SU-DHL-6 (cell line): Measurements from ENCODE around the gene TCF21.

Experiments
- H2AFZ ChIP-seq: fragments of 200-600 bp; sonication (generic); 2 replicates; pipeline ENCODE4 v1.6.1; 2014; ENCODE audit warnings: low read depth, mild to moderate bottlenecking, moderate library complexity, mixed read lengths, antibody characterized with exemption, low read length; ENCODE audit not compliant: severe bottlenecking
- H3F3A ChIP-seq: fragments of 200-600 bp; shearing (Covaris generic); 2 replicates; pipeline ENCODE4 v1.6.0; 2016; ENCODE audit warnings: antibody characterized with exemption, mild to moderate bottlenecking; ENCODE audit not compliant: insufficient read depth
- H3K27ac ChIP-seq: fragments of 200-600 bp; sonication (generic); 2 replicates; pipeline ENCODE4 v1.5.1; 2016; ENCODE audit warnings: low read depth, mild to moderate bottlenecking, low read length, moderate library complexity, mixed read lengths
- H3K27me3 ChIP-seq: fragments of 200-600 bp; sonication (generic), shearing (Covaris generic); 2 replicates; pipeline ENCODE4 v1.6.0; 2014; ENCODE audit warnings: mild to moderate bottlenecking, low read length
- H3K36me3 ChIP-seq: fragments of 200-600 bp; sonication (generic); 2 replicates; pipeline ENCODE4 v1.6.1; 2014; ENCODE audit warnings: mild to moderate bottlenecking, low read length, mixed read lengths
- H3K4me2 ChIP-seq: fragments of 300-600, 200-600 bp; shearing (Covaris generic), sonication (generic); 2 replicates; pipeline ENCODE4 v1.6.0; 2014; ENCODE audit warnings: low read length, low read depth, mild to moderate bottlenecking; ENCODE audit not compliant: poor library complexity, severe bottlenecking
- H3K4me3 ChIP-seq: fragments of 200-600 bp; sonication (generic); 2 replicates; pipeline ENCODE4 v1.5.1; 2014; ENCODE audit warnings: antibody characterized with exemption, low read length, mild to moderate bottlenecking, mixed read lengths; ENCODE audit not compliant: insufficient read depth, poor library complexity, severe bottlenecking
- H3K79me2 ChIP-seq: fragments of 200-600 bp; sonication (generic); 2 replicates; pipeline ENCODE4 v1.6.1; 2014; ENCODE audit warnings: mild to moderate bottlenecking, low read length, moderate library complexity; ENCODE audit not compliant: insufficient read depth
- H3K9ac ChIP-seq: fragments of 200-600 bp; sonication (generic); 2 replicates; pipeline ENCODE4 v1.7.0; 2014; ENCODE audit warnings: mild to moderate bottlenecking, low read length
- H3K9me2 ChIP-seq: fragments of 200-600 bp; sonication (generic); replicated peaks from 2 replicates; pipeline ENCODE4 v1.6.1; 2014; ENCODE audit warnings: low read length; ENCODE audit not compliant: insufficient read depth
- H3K9me3 ChIP-seq: fragments of 200-600 bp; sonication (generic); 2 replicates; pipeline ENCODE4 v1.6.1; 2014; ENCODE audit warnings: low read length, mixed read lengths; ENCODE audit not compliant: insufficient read depth
- H4K20me1 ChIP-seq: fragments of 200-600 bp; sonication (generic); 2 replicates; pipeline ENCODE4 v1.6.1; 2014; ENCODE audit warnings: low read depth, mild to moderate bottlenecking, antibody characterized with exemption, low read length, moderate library complexity, mixed read lengths
- EZH2phosphoT487 ChIP-seq: fragments of 200-600 bp; sonication (generic), shearing (Covaris generic); conservative IDR thresholded peaks from 2 replicates; pipeline ENCODE4 v1.6.1; 2018; ENCODE audit warnings: mild to moderate bottlenecking, antibody characterized with exemption, low read length, moderate library complexity, mixed read lengths
- TF ChIP-seq, protein P1 (sequence below): fragments of 200-600 bp; sonication (generic); IDR thresholded peaks from one replicate; pipeline ENCODE4 v1.5.1; 2017; ENCODE audit warnings: antibody characterized with exemption, mild to moderate bottlenecking, low read length, moderate library complexity; ENCODE audit not compliant: insufficient read depth, poor library complexity, severe bottlenecking

Gene TCF21

DNA sequence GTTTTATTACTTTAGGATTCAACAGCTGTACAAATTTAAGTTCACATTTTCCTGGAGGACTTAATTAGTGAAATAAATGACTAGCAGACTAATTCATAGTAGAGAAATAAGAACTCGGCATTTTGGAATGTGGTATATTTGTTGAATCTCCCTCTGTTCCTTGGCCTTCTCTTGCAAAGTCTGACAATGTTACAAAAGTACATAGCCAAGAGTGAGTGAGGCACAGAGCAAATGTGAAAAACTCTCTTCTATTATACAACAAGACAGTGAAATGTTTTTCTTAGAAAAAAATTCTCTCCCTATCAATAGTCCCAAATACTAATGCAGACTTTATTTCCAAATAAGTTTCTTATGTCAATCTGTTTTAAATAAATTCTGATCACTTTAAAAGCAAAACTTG is 44.2 kb upstream of the TCF21 start:
- no peak overlapping the region for H3K27ac ChIP-seq
- no peaks in the 10 kb centered on the region for H3K79me2 ChIP-seq
- H3K4me3 ChIP-seq, result no peak overlapping the region
- no peak overlapping the region for H3K4me2 ChIP-seq
- H4K20me1 ChIP-seq, result no peaks in the 10 kb centered on the region
- no peaks in the 10 kb centered on the region for H3K9me3 ChIP-seq
- H3K9ac ChIP-seq, result no peak overlapping the region
- H3F3A ChIP-seq, result no peaks in the 10 kb centered on the region
- no peak overlapping the region for H2AFZ ChIP-seq
- TF ChIP-seq EZH2phosphoT487, result no peak
- TF ChIP-seq, protein P1, sequence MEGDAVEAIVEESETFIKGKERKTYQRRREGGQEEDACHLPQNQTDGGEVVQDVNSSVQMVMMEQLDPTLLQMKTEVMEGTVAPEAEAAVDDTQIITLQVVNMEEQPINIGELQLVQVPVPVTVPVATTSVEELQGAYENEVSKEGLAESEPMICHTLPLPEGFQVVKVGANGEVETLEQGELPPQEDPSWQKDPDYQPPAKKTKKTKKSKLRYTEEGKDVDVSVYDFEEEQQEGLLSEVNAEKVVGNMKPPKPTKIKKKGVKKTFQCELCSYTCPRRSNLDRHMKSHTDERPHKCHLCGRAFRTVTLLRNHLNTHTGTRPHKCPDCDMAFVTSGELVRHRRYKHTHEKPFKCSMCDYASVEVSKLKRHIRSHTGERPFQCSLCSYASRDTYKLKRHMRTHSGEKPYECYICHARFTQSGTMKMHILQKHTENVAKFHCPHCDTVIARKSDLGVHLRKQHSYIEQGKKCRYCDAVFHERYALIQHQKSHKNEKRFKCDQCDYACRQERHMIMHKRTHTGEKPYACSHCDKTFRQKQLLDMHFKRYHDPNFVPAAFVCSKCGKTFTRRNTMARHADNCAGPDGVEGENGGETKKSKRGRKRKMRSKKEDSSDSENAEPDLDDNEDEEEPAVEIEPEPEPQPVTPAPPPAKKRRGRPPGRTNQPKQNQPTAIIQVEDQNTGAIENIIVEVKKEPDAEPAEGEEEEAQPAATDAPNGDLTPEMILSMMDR, result no peak
- no peaks in the 10 kb centered on the region for H3K27me3 ChIP-seq
- H3K9me2 ChIP-seq, result no peaks in the 10 kb centered on the region
- no peaks in the 10 kb centered on the region for H3K36me3 ChIP-seq

DNA sequence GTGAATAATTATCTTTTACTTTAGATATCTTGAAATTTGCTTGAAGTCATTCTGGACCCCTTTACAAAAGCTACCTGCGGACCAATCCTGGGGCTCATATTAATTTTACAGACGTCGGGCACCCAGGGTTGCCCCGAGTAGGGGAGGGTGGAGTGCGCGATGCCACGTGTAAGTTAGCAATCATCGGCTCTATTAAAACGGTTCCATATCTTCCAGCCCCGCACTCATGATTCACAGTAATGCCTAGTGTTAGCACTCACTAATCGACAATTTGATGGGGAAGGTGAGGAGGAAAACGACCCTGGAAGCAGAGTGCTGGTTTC is 34.9 kb upstream of the TCF21 start:
- Histone ChIP-seq H3F3A (no peaks in the 10 kb centered on the region), H3K79me2 (no peaks in the 10 kb centered on the region), H4K20me1 (no peaks in the 10 kb centered on the region), H3K9me3 (no peaks in the 10 kb centered on the region), H3K9ac (no peak overlapping the region), H2AFZ (no peak overlapping the region), H3K4me3 (no peak overlapping the region), H3K4me2 (no peak overlapping the region), H3K27ac (no peak overlapping the region), H3K36me3 (no peaks in the 10 kb centered on the region), H3K27me3 (no peaks in the 10 kb centered on the region), H3K9me2 (no peaks in the 10 kb centered on the region)
- TF ChIP-seq, protein P1, result no peak
- no peak for TF ChIP-seq EZH2phosphoT487

DNA sequence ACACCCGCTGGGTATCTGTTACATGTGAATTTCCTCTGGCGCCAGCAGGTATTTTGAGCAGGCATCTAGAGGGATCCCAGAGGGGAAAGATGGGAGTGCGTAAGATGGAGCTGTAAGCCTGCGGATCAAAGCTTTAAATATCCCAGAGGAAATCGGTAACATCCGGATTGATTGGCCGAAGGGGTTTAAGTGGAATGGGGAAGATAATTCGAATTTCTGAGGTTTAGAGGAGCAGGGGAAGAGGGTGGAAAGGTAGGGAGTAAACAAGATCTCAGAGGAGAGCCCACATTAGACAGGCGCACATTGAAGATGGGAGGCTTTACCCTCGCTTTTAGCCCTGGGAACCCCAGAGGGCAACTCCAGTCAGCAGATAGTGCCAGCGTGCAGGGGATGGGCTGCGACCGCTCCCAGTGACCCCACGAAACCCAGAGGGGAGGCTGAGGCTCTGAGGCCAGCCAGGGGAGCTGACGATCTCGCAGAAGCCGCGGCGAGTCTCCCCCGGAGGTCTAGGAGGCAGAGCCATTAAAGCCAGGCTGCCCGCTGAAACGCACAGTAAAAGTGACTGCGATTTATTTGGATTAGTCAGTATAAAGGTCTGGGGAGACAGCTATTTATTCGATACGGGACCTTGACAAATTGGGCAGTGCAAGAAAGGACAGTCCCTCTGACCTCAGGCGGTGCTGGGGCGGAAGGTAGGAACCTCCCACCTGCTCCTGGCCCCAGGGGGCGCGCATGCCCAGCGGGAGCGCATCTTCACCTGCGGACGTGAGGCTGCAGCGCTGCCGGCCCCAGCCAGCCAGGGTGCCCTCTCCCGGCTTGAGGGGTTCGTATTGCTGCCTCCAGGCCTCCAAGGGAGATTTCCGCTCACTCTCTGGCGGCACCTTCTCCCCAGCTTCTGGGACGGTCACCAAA is 34.3 kb upstream of the TCF21 start:
- Histone ChIP-seq H3K79me2 (no peaks in the 10 kb centered on the region), H3K27me3 (no peaks in the 10 kb centered on the region), H3K4me3 (no peak overlapping the region), H4K20me1 (no peaks in the 10 kb centered on the region), H3K36me3 (no peaks in the 10 kb centered on the region), H3K27ac (no peak overlapping the region), H3K9me3 (no peaks in the 10 kb centered on the region), H3F3A (no peaks in the 10 kb centered on the region), H3K9me2 (no peaks in the 10 kb centered on the region), H3K9ac (no peak overlapping the region), H2AFZ (no peak overlapping the region), H3K4me2 (no peak overlapping the region)
- no peak for TF ChIP-seq EZH2phosphoT487
- TF ChIP-seq, protein P1, result no peak
